ENCODE data around the gene SERPINB10.

DNA sequence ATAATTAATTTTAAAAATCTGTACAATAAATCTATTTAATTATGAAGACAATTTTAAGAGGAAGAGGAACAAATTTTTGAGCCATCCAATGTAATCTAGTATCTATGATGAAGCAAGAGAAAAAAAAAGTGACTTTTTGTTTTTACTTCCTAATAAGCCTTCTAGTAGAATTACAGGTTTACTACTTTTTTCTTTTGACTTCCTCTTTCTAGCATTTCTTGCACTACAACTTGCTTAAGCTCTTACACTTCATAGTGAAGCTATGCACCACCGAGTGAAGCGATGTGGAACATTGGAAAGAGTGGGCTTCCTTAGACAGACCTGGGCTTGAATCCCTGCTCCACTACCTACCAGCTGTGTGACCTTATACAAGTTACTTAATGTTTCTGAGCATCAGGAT, 18.1 kb upstream of the SERPINB10 start:
- TF ChIP-seq, protein P1, sequence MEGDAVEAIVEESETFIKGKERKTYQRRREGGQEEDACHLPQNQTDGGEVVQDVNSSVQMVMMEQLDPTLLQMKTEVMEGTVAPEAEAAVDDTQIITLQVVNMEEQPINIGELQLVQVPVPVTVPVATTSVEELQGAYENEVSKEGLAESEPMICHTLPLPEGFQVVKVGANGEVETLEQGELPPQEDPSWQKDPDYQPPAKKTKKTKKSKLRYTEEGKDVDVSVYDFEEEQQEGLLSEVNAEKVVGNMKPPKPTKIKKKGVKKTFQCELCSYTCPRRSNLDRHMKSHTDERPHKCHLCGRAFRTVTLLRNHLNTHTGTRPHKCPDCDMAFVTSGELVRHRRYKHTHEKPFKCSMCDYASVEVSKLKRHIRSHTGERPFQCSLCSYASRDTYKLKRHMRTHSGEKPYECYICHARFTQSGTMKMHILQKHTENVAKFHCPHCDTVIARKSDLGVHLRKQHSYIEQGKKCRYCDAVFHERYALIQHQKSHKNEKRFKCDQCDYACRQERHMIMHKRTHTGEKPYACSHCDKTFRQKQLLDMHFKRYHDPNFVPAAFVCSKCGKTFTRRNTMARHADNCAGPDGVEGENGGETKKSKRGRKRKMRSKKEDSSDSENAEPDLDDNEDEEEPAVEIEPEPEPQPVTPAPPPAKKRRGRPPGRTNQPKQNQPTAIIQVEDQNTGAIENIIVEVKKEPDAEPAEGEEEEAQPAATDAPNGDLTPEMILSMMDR (IDR thresholded peaks at IDR 0.05; ENCODE audit: low read depth, low read length) = no peak
- TF ChIP-seq, protein P2, sequence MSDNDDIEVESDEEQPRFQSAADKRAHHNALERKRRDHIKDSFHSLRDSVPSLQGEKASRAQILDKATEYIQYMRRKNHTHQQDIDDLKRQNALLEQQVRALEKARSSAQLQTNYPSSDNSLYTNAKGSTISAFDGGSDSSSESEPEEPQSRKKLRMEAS (IDR thresholded peaks at IDR 0.05; ENCODE audit: low read depth, low read length) = no peak
- TF ChIP-seq POLR2A (IDR thresholded peaks at IDR 0.05; ENCODE audit: extremely low read depth, insufficient read length) = no peak
- no peak for TF ChIP-seq MYC (IDR thresholded peaks at IDR 0.05; ENCODE audit: low read depth, low read length)

All from NB4 (cell line).